Neural cell (in vitro differentiated cells): ENCODE measurements around the gene TELO2. TPM values are rescaled to one million over a fixed set of nuclear protein-coding genes. Genes with fewer than 3 reads are reported as not detected.

ENCODE experiments used
- H2AFZ ChIP-seq: fragments of 200-600, 300-800 bp; sonication (generic), shearing (Covaris generic); 2 replicates; pipeline ENCODE4 v1.6.0; 2014; ENCODE audit warnings: low read depth, mild to moderate bottlenecking, antibody characterized with exemption, low read length, moderate library complexity
- H3F3A ChIP-seq: fragments of 200-600 bp; shearing (Covaris generic); 2 replicates; pipeline ENCODE4 v1.6.1; 2016; ENCODE audit warnings: mild to moderate bottlenecking, moderate library complexity, mixed read lengths, antibody characterized with exemption, low read length; ENCODE audit not compliant: insufficient read depth, poor library complexity, severe bottlenecking
- H3K27ac ChIP-seq: fragments of 200-600, 300-800 bp; sonication (generic), shearing (Covaris generic); 2 replicates; pipeline ENCODE4 v1.5.1; 2014; ENCODE audit warnings: mild to moderate bottlenecking, low read length, moderate library complexity
- H3K27me3 ChIP-seq: fragments of 300-800, 200-600 bp; sonication (generic), shearing (Covaris generic); 2 replicates; pipeline ENCODE4 v1.6.0; 2014; ENCODE audit warnings: mild to moderate bottlenecking, low read depth, low read length, moderate library complexity; ENCODE audit not compliant: insufficient read depth
- H3K36me3 ChIP-seq: fragments of 300-800, 200-600 bp; sonication (generic), shearing (Covaris generic); 2 replicates; pipeline ENCODE4 v1.5.1; 2014; ENCODE audit warnings: mild to moderate bottlenecking, antibody characterized with exemption, low read length, moderate library complexity; ENCODE audit not compliant: insufficient read depth
- H3K4me2 ChIP-seq: fragments of 300-800, 200-600 bp; sonication (generic), shearing (Covaris generic); 2 replicates; pipeline ENCODE4 v1.6.0; 2014; ENCODE audit warnings: mild to moderate bottlenecking, low read length
- H3K4me3 ChIP-seq: fragments of 300-800, 200-600 bp; sonication (generic), shearing (Covaris generic); 2 replicates; pipeline ENCODE4 v1.5.1; 2014; ENCODE audit warnings: mild to moderate bottlenecking, low read length, moderate library complexity
- H3K79me2 ChIP-seq: fragments of 200-600 bp; shearing (Covaris generic); replicated peaks from 2 replicates; pipeline ENCODE4 v1.6.0; 2014; ENCODE audit warnings: mild to moderate bottlenecking, low read length, moderate library complexity; ENCODE audit not compliant: insufficient read depth
- H3K9ac ChIP-seq: fragments of 300-800, 200-600 bp; sonication (generic), shearing (Covaris generic); 2 replicates; pipeline ENCODE4 v1.6.1; 2016; ENCODE audit warnings: mild to moderate bottlenecking, low read length, mixed read lengths
- H3K9me2 ChIP-seq: fragments of 200-600 bp; shearing (Covaris generic); 2 replicates; pipeline ENCODE4 v1.6.1; 2016; ENCODE audit warnings: mild to moderate bottlenecking, low read length, mixed read lengths; ENCODE audit not compliant: insufficient read depth
- H3K9me3 ChIP-seq: fragments of 200-600, 300-800 bp; sonication (generic), shearing (Covaris generic); 2 replicates; pipeline ENCODE4 v1.6.1; 2016; ENCODE audit warnings: mild to moderate bottlenecking, mixed run types, low read length, moderate library complexity, mixed read lengths
- H4K20me1 ChIP-seq: fragments of 200-600 bp; shearing (Covaris generic); 2 replicates; pipeline ENCODE4 v1.6.1; 2016; ENCODE audit warnings: mild to moderate bottlenecking, mixed run types; ENCODE audit not compliant: insufficient read depth
- CTCF ChIP-seq: fragments of 450-650 bp; IDR thresholded peaks from 2 replicates; pipeline ENCODE4 v1.5.1; 2014; ENCODE audit warnings: antibody characterized with exemption, mild to moderate bottlenecking, moderate library complexity; ENCODE audit not compliant: poor library complexity, severe bottlenecking
- EP300 ChIP-seq: fragments of 450-650 bp; conservative IDR thresholded peaks from 2 replicates; pipeline ENCODE4 v1.6.1; 2014; ENCODE audit warnings: antibody characterized with exemption, mild to moderate bottlenecking, moderate library complexity; ENCODE audit not compliant: poor library complexity, severe bottlenecking
- EZH2 ChIP-seq: fragments of 200-600, 300-800 bp; shearing (Covaris generic), sonication (generic); IDR thresholded peaks from 2 replicates; pipeline ENCODE4 v1.6.1; 2014; ENCODE audit warnings: antibody characterized with exemption, low read length, borderline replicate concordance, mild to moderate bottlenecking; ENCODE audit not compliant: insufficient read depth, poor library complexity, severe bottlenecking
- MXI1 ChIP-seq: fragments of 450-650 bp; conservative IDR thresholded peaks from 2 replicates; pipeline ENCODE4 v1.6.1; 2014; ENCODE audit warnings: antibody characterized with exemption, mild to moderate bottlenecking; ENCODE audit not compliant: poor library complexity, severe bottlenecking
- POLR2AphosphoS5 ChIP-seq: IDR thresholded peaks from 2 replicates; pipeline ENCODE4 v1.6.1; 2012
- RAD21 ChIP-seq: fragments of 450-650 bp; conservative IDR thresholded peaks from 2 replicates; pipeline ENCODE4 v1.6.1; 2014; ENCODE audit warnings: antibody characterized with exemption, mild to moderate bottlenecking, moderate library complexity
- SMC3 ChIP-seq: fragments of 450-650 bp; conservative IDR thresholded peaks from 2 replicates; pipeline ENCODE4 v1.6.1; 2014; ENCODE audit warnings: antibody characterized with exemption, mild to moderate bottlenecking, moderate library complexity; ENCODE audit not compliant: poor library complexity
- TAF1 ChIP-seq: IDR thresholded peaks from 2 replicates; pipeline ENCODE4 v1.6.1; 2012; ENCODE audit warnings: low read depth
- polyA plus RNA-seq: library from polyadenylated mRNA; depleted of rRNA; stranded (reverse); fragments of >200 nt; gene quantifications from 2 replicates; pipeline ENCODE4 v1.2.3, GENCODE V29; 2014
- TF ChIP-seq, protein P1 (sequence below): IDR thresholded peaks from 2 replicates; pipeline ENCODE4 v1.6.1; 2012; ENCODE audit warnings: borderline replicate concordance

Gene TELO2
- polyA plus RNA-seq, 1 donor from 2014 or later, result 50.4 TPM

DNA sequence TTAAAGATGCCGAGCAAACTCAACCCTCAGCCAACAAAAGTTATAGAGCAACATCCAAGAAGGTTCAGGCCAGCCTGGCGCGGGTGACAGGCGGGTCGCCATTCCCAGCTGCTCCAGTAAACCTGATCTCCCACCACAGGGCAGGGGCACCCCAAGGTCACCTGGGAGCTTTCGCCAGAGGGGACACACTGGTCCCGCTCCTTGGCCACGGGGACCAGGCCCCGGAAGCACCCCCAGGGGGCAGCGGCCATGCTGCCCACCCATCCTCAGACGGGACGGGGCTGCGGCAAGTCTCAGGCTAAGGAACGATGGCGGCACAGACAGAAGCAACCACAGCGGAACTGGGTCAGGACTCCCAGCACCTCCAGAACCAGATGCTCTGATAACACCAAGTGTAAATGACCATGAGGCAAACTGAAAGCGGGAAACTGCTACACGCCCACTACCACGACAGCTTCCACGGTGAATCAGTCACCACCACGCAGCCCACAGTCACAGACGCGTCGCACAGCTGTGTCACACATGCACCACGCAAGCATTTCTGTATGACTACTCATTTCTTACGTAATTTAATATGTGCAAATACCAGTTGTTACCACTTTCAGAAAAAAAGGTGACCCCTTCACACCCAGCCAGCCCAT is 34.7 kb upstream of the TELO2 start:
- no peak overlapping the region for H3K27ac ChIP-seq
- no peaks in the 10 kb centered on the region for H3K79me2 ChIP-seq
- H4K20me1 ChIP-seq, result no peaks in the 10 kb centered on the region
- no peak overlapping the region for H3K4me2 ChIP-seq
- H3K36me3 ChIP-seq, result no peaks in the 10 kb centered on the region
- no peak overlapping the region for H3K9ac ChIP-seq
- TF ChIP-seq EP300, result no peak
- TF ChIP-seq SMC3, result no peak
- TF ChIP-seq, protein P1, sequence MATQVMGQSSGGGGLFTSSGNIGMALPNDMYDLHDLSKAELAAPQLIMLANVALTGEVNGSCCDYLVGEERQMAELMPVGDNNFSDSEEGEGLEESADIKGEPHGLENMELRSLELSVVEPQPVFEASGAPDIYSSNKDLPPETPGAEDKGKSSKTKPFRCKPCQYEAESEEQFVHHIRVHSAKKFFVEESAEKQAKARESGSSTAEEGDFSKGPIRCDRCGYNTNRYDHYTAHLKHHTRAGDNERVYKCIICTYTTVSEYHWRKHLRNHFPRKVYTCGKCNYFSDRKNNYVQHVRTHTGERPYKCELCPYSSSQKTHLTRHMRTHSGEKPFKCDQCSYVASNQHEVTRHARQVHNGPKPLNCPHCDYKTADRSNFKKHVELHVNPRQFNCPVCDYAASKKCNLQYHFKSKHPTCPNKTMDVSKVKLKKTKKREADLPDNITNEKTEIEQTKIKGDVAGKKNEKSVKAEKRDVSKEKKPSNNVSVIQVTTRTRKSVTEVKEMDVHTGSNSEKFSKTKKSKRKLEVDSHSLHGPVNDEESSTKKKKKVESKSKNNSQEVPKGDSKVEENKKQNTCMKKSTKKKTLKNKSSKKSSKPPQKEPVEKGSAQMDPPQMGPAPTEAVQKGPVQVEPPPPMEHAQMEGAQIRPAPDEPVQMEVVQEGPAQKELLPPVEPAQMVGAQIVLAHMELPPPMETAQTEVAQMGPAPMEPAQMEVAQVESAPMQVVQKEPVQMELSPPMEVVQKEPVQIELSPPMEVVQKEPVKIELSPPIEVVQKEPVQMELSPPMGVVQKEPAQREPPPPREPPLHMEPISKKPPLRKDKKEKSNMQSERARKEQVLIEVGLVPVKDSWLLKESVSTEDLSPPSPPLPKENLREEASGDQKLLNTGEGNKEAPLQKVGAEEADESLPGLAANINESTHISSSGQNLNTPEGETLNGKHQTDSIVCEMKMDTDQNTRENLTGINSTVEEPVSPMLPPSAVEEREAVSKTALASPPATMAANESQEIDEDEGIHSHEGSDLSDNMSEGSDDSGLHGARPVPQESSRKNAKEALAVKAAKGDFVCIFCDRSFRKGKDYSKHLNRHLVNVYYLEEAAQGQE, result no peak
- TF ChIP-seq CTCF, result no peak
- TF ChIP-seq TAF1, result no peak
- no peak for TF ChIP-seq RAD21
- TF ChIP-seq EZH2, result no peak
- no peak for TF ChIP-seq POLR2AphosphoS5
- TF ChIP-seq MXI1, result no peak
- no peaks in the 10 kb centered on the region for H3K27me3 ChIP-seq
- H3K4me3 ChIP-seq, result no peak overlapping the region
- no peaks in the 10 kb centered on the region for H3K9me2 ChIP-seq
- no peaks in the 10 kb centered on the region for H3F3A ChIP-seq
- H2AFZ ChIP-seq, result no peak overlapping the region
- no peaks in the 10 kb centered on the region for H3K9me3 ChIP-seq

DNA sequence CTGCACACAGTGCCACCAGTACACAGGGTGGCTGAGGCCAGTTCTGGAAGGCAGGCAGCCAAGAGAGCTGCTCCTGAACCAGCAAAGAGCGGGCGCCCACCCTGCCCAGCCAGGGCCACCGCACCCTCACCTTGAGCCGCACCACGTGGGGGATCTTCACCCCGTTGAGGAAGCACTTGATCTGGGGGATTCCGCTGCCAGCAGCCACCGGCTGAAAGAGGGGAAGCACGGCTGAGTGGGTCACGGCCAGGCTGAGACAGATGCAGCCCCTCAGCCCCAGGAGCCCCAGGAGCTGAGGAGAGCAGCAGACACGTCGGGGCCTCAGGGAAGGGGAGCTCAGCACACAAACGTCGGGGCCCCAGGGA is 34.2 kb upstream of the TELO2 start:
- Histone ChIP-seq H3K36me3 (no peaks in the 10 kb centered on the region), H3K4me3 (no peak overlapping the region)

More for the DNA sequence above, 34.2 kb upstream of the TELO2 start:
- no peak overlapping the region for H3K4me2 ChIP-seq
- H3K27me3 ChIP-seq, result no peaks in the 10 kb centered on the region
- no peak overlapping the region for H3K27ac ChIP-seq
- no peaks in the 10 kb centered on the region for H3F3A ChIP-seq
- H3K9me3 ChIP-seq, result no peaks in the 10 kb centered on the region
- no peak for TF ChIP-seq TAF1
- H2AFZ ChIP-seq, result no peak overlapping the region
- H3K9me2 ChIP-seq, result no peaks in the 10 kb centered on the region
- H4K20me1 ChIP-seq, result no peaks in the 10 kb centered on the region
- no peaks in the 10 kb centered on the region for H3K79me2 ChIP-seq
- H3K9ac ChIP-seq, result no peak overlapping the region
